MCF 10A (cell line): Measurements from ENCODE around the gene FOXG1. TPM values are rescaled to one million over a fixed set of nuclear protein-coding genes. Genes with fewer than 3 reads are reported as not detected.

Source experiments
- BruUV-seq: library from RNA; stranded (reverse); fragments of 400-500 nt; replicated peaks from 2 replicates; lab custom pipeline; 2021; lab: Mats Ljungman, UMichigan
- CTCF ChIA-PET: fragments of 300-600 bp; sonication (Branson Sonifier 250); formaldehyde crosslinking; extraction: SDS; loops from one replicate; lab custom pipeline; 2021; ENCODE audit warnings: antibody characterized with exemption, inconsistent platforms; lab: Yijun Ruan, JAX
- POLR2A ChIA-PET: fragments of 300-600, 350-650 bp; sonication (Branson Sonifier 250); formaldehyde crosslinking; extraction: SDS; loops from one replicate; lab custom pipeline; 2020; ENCODE audit warnings: antibody characterized with exemption, inconsistent platforms; lab: Yijun Ruan, JAX
- DNase-seq: peaks from one replicate; pipeline ENCODE4 v3.0.0-alpha.2; 2018; ENCODE audit not compliant: unreplicated experiment
- H3K27ac Mint-ChIP-seq: one replicate; pipeline ENCODE4 v1.8.0; 2022; ENCODE audit warnings: mild to moderate bottlenecking, low read depth, mixed read lengths; ENCODE audit not compliant: unreplicated experiment
- H3K27me3 Mint-ChIP-seq: one replicate; pipeline ENCODE4 v1.8.0; 2022; ENCODE audit warnings: mixed read lengths; ENCODE audit not compliant: insufficient read depth, unreplicated experiment
- H3K36me3 Mint-ChIP-seq: one replicate; pipeline ENCODE4 v1.8.0; 2022; ENCODE audit warnings: mild to moderate bottlenecking, moderate library complexity, mixed read lengths; ENCODE audit not compliant: insufficient read depth, unreplicated experiment
- H3K4me1 Mint-ChIP-seq: one replicate; pipeline ENCODE4 v1.8.0; 2022; ENCODE audit warnings: mixed read lengths; ENCODE audit not compliant: insufficient read depth, unreplicated experiment
- H3K4me3 Mint-ChIP-seq: one replicate; pipeline ENCODE4 v1.8.0; 2022; ENCODE audit warnings: mild to moderate bottlenecking, moderate library complexity, mixed read lengths; ENCODE audit not compliant: unreplicated experiment
- H3K9me3 Mint-ChIP-seq: one replicate; pipeline ENCODE4 v1.8.0; 2022; ENCODE audit warnings: mixed read lengths; ENCODE audit not compliant: unreplicated experiment
- intact Hi-C: fragments of 100-400 bp; cut with micrococcal nuclease; formaldehyde crosslinking; loops from 2 replicates; pipeline ENCODE4 v1.14.1; 2022
- total RNA-seq: library from RNA; stranded (reverse); gene quantifications from 2 replicates; pipeline ENCODE4 v1.2.3, GENCODE V29; 2022
- TF ChIP-seq, protein P1 (sequence below): fragments of 200-600 bp; IDR thresholded peaks from one replicate; pipeline ENCODE4 v1.8.0; 2022; ENCODE audit warnings: antibody characterized with exemption, mild to moderate bottlenecking; ENCODE audit not compliant: unreplicated experiment

The FOXG1 gene
- total RNA-seq, 1 experiment from 2014 or later, result not detected

DNA sequence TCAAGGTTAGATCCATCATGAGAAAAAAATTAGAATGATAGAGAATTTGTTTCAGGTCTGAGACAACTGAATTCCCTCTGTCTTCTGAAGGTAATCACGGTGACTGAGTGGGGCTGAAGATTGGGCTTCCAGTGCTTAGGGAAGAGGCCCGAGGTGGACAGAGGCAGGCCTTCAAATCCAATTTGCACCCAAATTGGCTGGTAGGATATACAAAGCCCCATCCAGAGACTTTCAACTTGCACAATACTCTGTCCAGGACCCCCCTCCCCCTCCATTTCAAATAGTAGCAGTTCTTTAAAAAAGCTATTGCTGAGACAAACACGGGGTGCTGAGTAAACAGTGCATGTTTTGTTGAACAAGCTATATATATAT, 3.6 kb upstream of the FOXG1 start:
- intact Hi-C loops, result no loop called here

DNA sequence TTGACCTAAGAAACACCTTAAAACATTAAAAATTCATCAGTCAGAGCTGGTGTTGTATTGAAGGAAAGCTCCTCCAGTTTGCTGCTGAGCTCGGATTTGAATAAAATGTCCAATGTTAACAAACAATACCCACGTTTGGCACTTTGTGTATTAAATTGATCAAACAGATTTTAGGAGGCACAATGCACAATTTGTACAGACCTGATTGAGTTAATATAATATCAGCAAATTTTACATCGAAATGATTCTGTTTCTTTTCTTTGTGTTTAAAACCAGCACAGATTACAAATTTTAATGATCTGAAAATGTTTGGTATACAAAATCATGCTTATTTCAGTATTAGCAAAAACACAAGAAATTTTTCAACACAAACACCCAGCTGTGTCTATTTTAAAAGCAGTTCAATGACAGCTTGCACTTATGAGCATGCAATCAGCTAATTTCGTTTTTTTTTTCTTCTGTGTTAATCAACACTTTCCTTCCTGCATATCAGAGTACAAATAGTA, 2.8 kb upstream of the FOXG1 start:
- POLR2A ChIA-PET, result no interaction called here
- no TSS peak for BruUV-seq
- CTCF ChIA-PET, result interaction anchor here (1.6 to 5.8 kb wide), 2 partner anchors 10 to 1451 kb away, joined by 4 to 35 read pairs; no protein-coding TSS in a partner anchor
- Mint-ChIP-seq H3K4me3 (no peak overlapping the region), H3K9me3 (peaks cover 5% of the 10 kb centered on the region), H3K27me3 (peaks cover 90% of the 10 kb centered on the region), H3K4me1 (no peaks in the 10 kb centered on the region), H3K36me3 (peaks cover 13% of the 10 kb centered on the region), H3K27ac (no peak overlapping the region)
- intact Hi-C loops, result no loop called here
- TF ChIP-seq, protein P1, sequence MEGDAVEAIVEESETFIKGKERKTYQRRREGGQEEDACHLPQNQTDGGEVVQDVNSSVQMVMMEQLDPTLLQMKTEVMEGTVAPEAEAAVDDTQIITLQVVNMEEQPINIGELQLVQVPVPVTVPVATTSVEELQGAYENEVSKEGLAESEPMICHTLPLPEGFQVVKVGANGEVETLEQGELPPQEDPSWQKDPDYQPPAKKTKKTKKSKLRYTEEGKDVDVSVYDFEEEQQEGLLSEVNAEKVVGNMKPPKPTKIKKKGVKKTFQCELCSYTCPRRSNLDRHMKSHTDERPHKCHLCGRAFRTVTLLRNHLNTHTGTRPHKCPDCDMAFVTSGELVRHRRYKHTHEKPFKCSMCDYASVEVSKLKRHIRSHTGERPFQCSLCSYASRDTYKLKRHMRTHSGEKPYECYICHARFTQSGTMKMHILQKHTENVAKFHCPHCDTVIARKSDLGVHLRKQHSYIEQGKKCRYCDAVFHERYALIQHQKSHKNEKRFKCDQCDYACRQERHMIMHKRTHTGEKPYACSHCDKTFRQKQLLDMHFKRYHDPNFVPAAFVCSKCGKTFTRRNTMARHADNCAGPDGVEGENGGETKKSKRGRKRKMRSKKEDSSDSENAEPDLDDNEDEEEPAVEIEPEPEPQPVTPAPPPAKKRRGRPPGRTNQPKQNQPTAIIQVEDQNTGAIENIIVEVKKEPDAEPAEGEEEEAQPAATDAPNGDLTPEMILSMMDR, result no peak
- no peak for DNase-seq

More for the DNA sequence above, 3.6 kb upstream of the FOXG1 start:
- ChIA-PET CTCF (interaction anchor here (1.2 to 5.8 kb wide), 3 partner anchors 9 to 1452 kb away, joined by 3 to 35 read pairs (median 4); no protein-coding TSS in a partner anchor), POLR2A (interaction anchor here (0.7 kb wide), 1 partner anchor 15 kb away, joined by 3 read pairs; no protein-coding TSS in a partner anchor)
- DNase-seq, result no peak
- H3K4me1 Mint-ChIP-seq, result peaks cover 5% of the 10 kb centered on the region
- peaks cover 90% of the 10 kb centered on the region for H3K27me3 Mint-ChIP-seq
- H3K36me3 Mint-ChIP-seq, result peaks cover 6% of the 10 kb centered on the region
- TF ChIP-seq, protein P1, result no peak
- no TSS peak for BruUV-seq
- no peak overlapping the region for H3K4me3 Mint-ChIP-seq
- peaks cover 5% of the 10 kb centered on the region for H3K9me3 Mint-ChIP-seq
- H3K27ac Mint-ChIP-seq, result no peak overlapping the region

DNA sequence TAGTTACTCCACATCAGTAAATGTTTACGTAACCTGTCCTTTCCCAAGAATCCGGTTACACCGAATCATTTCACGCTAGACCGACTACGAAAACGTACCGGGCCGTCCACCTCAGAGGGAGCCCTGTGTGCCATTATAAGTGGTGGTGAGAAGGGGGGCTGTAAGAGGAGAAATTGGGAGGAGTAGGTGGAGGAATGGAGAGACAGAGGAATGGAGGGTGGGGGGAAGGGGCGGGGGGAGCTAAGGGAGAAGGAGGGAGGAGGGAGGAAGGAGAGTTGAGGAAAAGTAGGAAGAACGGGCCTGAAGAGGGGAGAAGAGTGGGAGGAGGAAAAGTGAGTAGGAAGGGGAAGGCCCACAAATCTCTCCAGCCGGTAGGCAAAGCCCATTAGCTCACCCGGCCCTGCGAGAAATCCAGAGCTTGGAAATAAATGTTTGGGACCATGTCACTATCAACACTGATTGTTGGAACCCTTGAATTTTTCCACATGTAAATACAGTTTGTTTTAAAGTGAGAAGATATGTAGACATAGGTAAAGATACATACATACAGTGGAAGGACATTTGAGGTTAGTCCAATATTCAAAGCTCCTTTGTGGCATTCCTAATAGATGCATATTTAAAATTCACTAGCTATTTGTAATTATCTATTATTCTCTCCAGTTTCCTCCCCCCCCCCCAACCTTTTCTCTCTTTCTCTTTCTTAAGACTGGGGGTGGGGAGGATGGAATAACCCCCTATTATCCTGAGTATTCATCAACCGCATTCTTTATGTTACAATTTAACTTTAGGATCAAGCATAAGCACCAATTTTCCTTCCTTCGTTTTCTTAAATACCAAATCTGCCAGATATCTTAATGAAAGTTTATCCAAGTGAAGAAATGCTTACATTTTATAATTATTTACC, 2.1 kb upstream of the FOXG1 start:
- peaks cover 5% of the 10 kb centered on the region for H3K9me3 Mint-ChIP-seq
- H3K27ac Mint-ChIP-seq, result no peak overlapping the region
- POLR2A ChIA-PET, result no interaction called here
- TF ChIP-seq, protein P1, result no peak
- H3K36me3 Mint-ChIP-seq, result peaks cover 13% of the 10 kb centered on the region
- peaks cover 88% of the 10 kb centered on the region for H3K27me3 Mint-ChIP-seq
- intact Hi-C loops, result no loop called here
- CTCF ChIA-PET, result interaction anchor here (0.7 to 5.8 kb wide), 3 partner anchors 10 to 1522 kb away, joined by 3 to 35 read pairs (median 5); no protein-coding TSS in a partner anchor
- BruUV-seq, result no TSS peak
- H3K4me3 Mint-ChIP-seq, result no peak overlapping the region
- no peak for DNase-seq
- H3K4me1 Mint-ChIP-seq, result no peaks in the 10 kb centered on the region
